WERI-Rb-1 (cell line): ENCODE measurements around the gene PLPPR3.
"Not testable (repeated sequence)": the region's sequence is repeated elsewhere in the genome, so short reads cannot be mapped to it uniquely, and the experiment has no call there.

Source experiments
- DNase-seq: peaks from one replicate; pipeline ENCODE4 v3.0.0-alpha.2; 2020
- H3K27ac ChIP-seq: fragments of 250-450 bp; sonication (Bioruptor Pico); 2 replicates; pipeline ENCODE4 v1.5.1; 2020; ENCODE audit warnings: mild to moderate bottlenecking, moderate library complexity
- H3K27me3 ChIP-seq: fragments of 250-450 bp; sonication (Bioruptor Pico); 2 replicates; pipeline ENCODE4 v1.5.1; 2021; ENCODE audit warnings: mild to moderate bottlenecking, low read depth, moderate library complexity; ENCODE audit not compliant: insufficient read depth, severe bottlenecking
- H3K36me3 ChIP-seq: fragments of 250-450 bp; sonication (Bioruptor Pico); 2 replicates; pipeline ENCODE4 v1.5.1; 2020; ENCODE audit warnings: mild to moderate bottlenecking, moderate library complexity
- H3K4me3 ChIP-seq: 2 replicates; pipeline ENCODE4 v1.5.1; 2011; ENCODE audit warnings: low read depth, mild to moderate bottlenecking, control low read depth, low read length
- H3K9me3 ChIP-seq: fragments of 250-450 bp; sonication (Bioruptor Pico); 2 replicates; pipeline ENCODE4 v1.5.1; 2021; ENCODE audit warnings: mild to moderate bottlenecking, moderate library complexity; ENCODE audit not compliant: severe bottlenecking
- CTCF ChIP-seq: IDR thresholded peaks from 2 replicates; pipeline ENCODE4 v1.5.1; 2011; ENCODE audit warnings: low read depth, mild to moderate bottlenecking, control low read depth, inconsistent platforms, low read length

PLPPR3 gene

GRCh38 chr19:855566-856120 lies 33.9 kb upstream of the PLPPR3 start:
- Histone ChIP-seq H3K36me3 (no peaks in the 10 kb centered on the region), H3K9me3 (no peaks in the 10 kb centered on the region)
- no peak for TF ChIP-seq CTCF

GRCh38 chr19:855142-855541 lies 33.4 kb upstream of the PLPPR3 start:
- TF ChIP-seq CTCF = no peak
- Histone ChIP-seq H3K9me3 (no peaks in the 10 kb centered on the region), H3K27ac (no peak overlapping the region), H3K27me3 (no peaks in the 10 kb centered on the region), H3K36me3 (no peaks in the 10 kb centered on the region), H3K4me3 (no peak overlapping the region)
- DNase-seq = no peak

More at GRCh38 chr19:855566-856120, 33.9 kb upstream of the PLPPR3 start:
- no peak overlapping the region for H3K4me3 ChIP-seq
- no peak overlapping the region for H3K27ac ChIP-seq
- no peaks in the 10 kb centered on the region for H3K27me3 ChIP-seq
- no peak for DNase-seq

GRCh38 chr19:854549-854948 lies 32.8 kb upstream of the PLPPR3 start:
- no peak for TF ChIP-seq CTCF
- H3K9me3 ChIP-seq = no peaks in the 10 kb centered on the region
- H3K36me3 ChIP-seq = no peaks in the 10 kb centered on the region
- H3K4me3 ChIP-seq = no peak overlapping the region
- H3K27ac ChIP-seq = no peak overlapping the region
- DNase-seq = no peak
- H3K27me3 ChIP-seq = no peaks in the 10 kb centered on the region

GRCh38 chr19:853614-854220 lies 32.0 kb upstream of the PLPPR3 start:
- H3K9me3 ChIP-seq, H3K27me3 ChIP-seq, H3K36me3 ChIP-seq, H3K4me3 ChIP-seq, DNase-seq, H3K27ac ChIP-seq: not testable (repeated sequence)

- no peak for TF ChIP-seq CTCF
- Histone ChIP-seq H3K27me3 (no peaks in the 10 kb centered on the region), H3K27ac (no peak overlapping the region), H3K36me3 (no peaks in the 10 kb centered on the region), H3K4me3 (no peak overlapping the region), H3K9me3 (no peaks in the 10 kb centered on the region)
- no peak for DNase-seq
Measured at GRCh38 chr19:853014-853585, 31.3 kb upstream of the PLPPR3 start.

GRCh38 chr19:852136-853013 lies 30.6 kb upstream of the PLPPR3 start, which contains the start of gene ELANE:
Gene ELANE, plus strand, starts transcription at chr19:852303. Its CDS starts 26 bp downstream, at chr19:852329.
- DNase-seq = no peak
- Histone ChIP-seq H3K36me3 (no peaks in the 10 kb centered on the region), H3K27me3 (no peaks in the 10 kb centered on the region), H3K27ac (no peak within 1 kb of the TSS), H3K4me3 (no peak within 1 kb of the TSS), H3K9me3 (no peaks in the 10 kb centered on the region)
- TF ChIP-seq CTCF = no peak
